PFSK-1 (cell line): ENCODE measurements around the gene FCHSD1.

Experiments
- FOXP2 ChIP-seq: optimal IDR thresholded peaks from 2 replicates; pipeline ENCODE3; 2011; ENCODE audit warnings: borderline replicate concordance, control low read depth, inconsistent platforms; ENCODE audit not compliant: insufficient read depth; ENCODE audit errors: extremely low read length, extremely low read depth
- POLR2AphosphoS5 ChIP-seq: IDR thresholded peaks from 2 replicates; pipeline ENCODE4 v1.6.1; 2012; ENCODE audit warnings: low read depth, mild to moderate bottlenecking, control low read depth, low read length, moderate library complexity
- REST ChIP-seq, 2 experiments: IDR thresholded peaks; 2 replicates each; pipeline versions ENCODE4 v1.6.1 to v1.8.0; 2011 to 2012; ENCODE audit warnings: low read depth in 2 of 2, low read length in 2 of 2, control low read depth in 1 of 2, inconsistent platforms in 1 of 2, mild to moderate bottlenecking in 1 of 2, moderate library complexity in 1 of 2; ENCODE audit not compliant: insufficient read depth in 1 of 2
- SIN3A ChIP-seq: IDR thresholded peaks from 2 replicates; pipeline ENCODE4 v1.6.1; 2012; ENCODE audit warnings: mild to moderate bottlenecking, low read length, moderate library complexity, borderline replicate concordance; ENCODE audit not compliant: insufficient read depth
- TAF1 ChIP-seq: IDR thresholded peaks from 2 replicates; pipeline ENCODE4 v1.6.1; 2012; ENCODE audit warnings: low read length, control low read depth, borderline replicate concordance; ENCODE audit not compliant: insufficient read depth

Gene FCHSD1

GRCh38 chr5:141665995-141666940 is 15.1 kb upstream of the FCHSD1 start:
- TF ChIP-seq POLR2AphosphoS5 (no peak), FOXP2 (no peak), TAF1 (no peak), SIN3A (no peak), REST (IDR thresholded peaks at IDR 0.05; ENCODE audit: insufficient read depth in 1 of 2, low read depth in 2 of 2, low read length in 2 of 2) (no peak)

DNA sequence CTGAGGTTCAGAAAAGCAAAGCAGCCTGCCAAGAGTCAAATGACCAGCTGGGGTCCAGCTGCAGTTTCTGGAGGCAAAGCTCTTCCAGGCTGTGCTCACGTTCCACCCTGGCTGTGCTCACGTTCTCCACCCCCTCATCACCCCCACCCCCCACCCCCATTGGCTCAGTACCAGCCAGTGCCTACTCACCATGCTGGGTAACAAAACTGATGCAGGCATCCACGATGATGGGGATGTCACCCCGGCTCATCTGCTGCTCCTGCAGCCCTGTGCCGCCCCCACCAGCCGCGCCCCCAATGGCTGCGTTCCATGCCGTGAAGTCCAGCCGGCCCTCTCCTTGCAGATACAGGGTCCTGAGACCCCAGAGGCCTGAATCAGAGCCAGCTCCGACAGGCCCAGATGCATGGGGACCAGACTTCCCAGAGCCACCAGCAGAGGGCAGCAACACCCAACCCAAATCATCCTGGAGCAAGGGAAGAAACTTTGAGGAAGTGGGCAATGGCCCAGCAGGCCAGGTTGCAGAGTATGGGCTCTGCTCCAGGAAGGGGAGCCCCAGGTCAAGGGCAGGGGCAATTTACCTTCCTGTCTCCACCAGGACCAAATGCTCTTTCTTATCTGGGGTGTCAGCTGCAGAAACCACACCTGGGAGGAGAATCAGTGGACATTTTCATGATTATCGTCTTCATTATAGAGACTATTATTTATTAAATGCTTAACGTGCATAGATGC is 13.7 kb upstream of the FCHSD1 start:
- TF ChIP-seq TAF1 (no peak), SIN3A (no peak), REST (IDR thresholded peaks at IDR 0.05; ENCODE audit: insufficient read depth in 1 of 2, low read depth in 2 of 2, low read length in 2 of 2) (no peak), FOXP2 (no peak), POLR2AphosphoS5 (no peak)

- TF ChIP-seq POLR2AphosphoS5: no peak
- TF ChIP-seq SIN3A: no peak
- TF ChIP-seq REST (IDR thresholded peaks at IDR 0.05; ENCODE audit: insufficient read depth in 1 of 2, low read depth in 2 of 2, low read length in 2 of 2): no peak
- TF ChIP-seq TAF1: no peak
Observed at GRCh38 chr5:141663506-141663905, 12.3 kb upstream of the FCHSD1 start.

- TF ChIP-seq POLR2AphosphoS5 (no peak), TAF1 (no peak), SIN3A (no peak), FOXP2 (no peak), REST (IDR thresholded peaks at IDR 0.05; ENCODE audit: insufficient read depth in 1 of 2, low read depth in 2 of 2, low read length in 2 of 2) (no peak)
Observed at GRCh38 chr5:141662028-141662427, 10.8 kb upstream of the FCHSD1 start.
